Colonic mucosa (tissue), 4 donors: ENCODE results near the gene USP34. TPM values are rescaled to one million over a fixed set of nuclear protein-coding genes. Genes with fewer than 3 reads are reported as not detected.

Experiments used
- DNase-seq: peaks from one replicate; pipeline ENCODE4 v3.0.0-alpha.2; 2020
- H3K27ac ChIP-seq: fragments of 200-600 bp; one replicate; pipeline ENCODE4 v1.8.0; 2021
- H3K27me3 ChIP-seq: fragments of 200-600 bp; one replicate; pipeline ENCODE4 v1.8.0; 2021
- H3K36me3 ChIP-seq: fragments of 200-600 bp; one replicate; pipeline ENCODE4 v1.8.0; 2021
- H3K4me1 ChIP-seq: fragments of 200-600 bp; one replicate; pipeline ENCODE4 v1.8.0; 2021; ENCODE audit warnings: mild to moderate bottlenecking
- H3K4me3 ChIP-seq: fragments of 200-600 bp; one replicate; pipeline ENCODE4 v1.8.0; 2021
- H3K9ac ChIP-seq, 2 donors: one replicate each; pipeline ENCODE4 v1.7.0; 2013; ENCODE audit warnings: control low read depth in 2 of 2, low read depth in 2 of 2, low read length in 2 of 2
- H3K9me3 ChIP-seq: fragments of 200-600 bp; one replicate; pipeline ENCODE4 v1.8.0; 2021
- intact Hi-C: fragments of 100-400 bp; cut with DNase I; formaldehyde crosslinking; loops from one replicate; pipeline ENCODE4 v1.14.1; 2022
- total RNA-seq, 2 donors: library from RNA; stranded (reverse); fragmentation: NEBNext Ultra II Directional in 1 of 2; extraction: Animal tissue kit (Norgen Biotek cat#: 25700) in 1 of 2; gene quantifications; one replicate each; pipeline ENCODE4 v1.2.1, GENCODE V29; 2021
- TF ChIP-seq, protein P1 (sequence below): fragments of 200-600 bp; IDR thresholded peaks from one replicate; pipeline ENCODE4 v1.8.0; 2022; ENCODE audit warnings: antibody characterized with exemption, mild to moderate bottlenecking
- donor health status: healthy.
- donor health status: DM: no; HTN: no; CAD: no.
- donor health status: DM: no; HTN: no; CAD: no.

The USP34 gene
- total RNA-seq, 2 donors from 2014 or later: 70.8 to 76.3 TPM

DNA sequence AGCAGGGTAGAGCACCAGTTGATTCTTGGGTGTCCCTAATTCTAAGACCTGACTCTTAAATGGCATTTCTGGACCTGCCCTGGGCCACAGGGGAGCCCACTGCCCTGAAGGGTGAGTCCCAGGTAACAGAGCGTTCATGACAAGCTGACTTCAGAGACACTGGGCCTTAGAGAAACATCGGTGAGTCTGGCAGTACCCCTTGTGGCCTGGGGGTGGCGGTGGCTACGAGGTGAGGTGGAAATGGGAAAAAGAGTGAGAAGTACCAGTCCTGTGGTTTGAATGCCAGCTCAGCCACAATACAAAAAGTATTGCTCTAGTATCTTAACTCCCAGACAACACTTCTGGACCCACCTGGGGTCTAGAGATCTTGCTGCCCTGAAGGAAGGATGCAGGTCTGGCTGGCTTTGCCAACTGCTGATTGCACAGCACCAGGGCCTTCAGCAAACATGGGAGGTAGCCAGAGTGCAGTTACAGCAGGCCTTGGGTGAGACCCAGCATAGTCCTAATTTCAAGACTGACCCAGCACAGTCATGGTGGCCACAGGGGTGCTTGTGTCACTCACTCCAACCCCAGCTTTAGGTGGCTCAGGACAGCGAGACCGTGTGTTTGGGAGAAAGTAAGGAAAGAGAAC lies 44.5 kb downstream of the USP34 start:
- no peak overlapping the region for H3K27ac ChIP-seq
- H3K9me3 ChIP-seq: no peaks in the 10 kb centered on the region
- H3K27me3 ChIP-seq: no peaks in the 10 kb centered on the region
- no peaks in the 10 kb centered on the region for H3K36me3 ChIP-seq
- H3K9ac ChIP-seq: no peak overlapping the region
- H3K4me1 ChIP-seq: no peaks in the 10 kb centered on the region
- intact Hi-C loops: no loop called here
- no peak overlapping the region for H3K4me3 ChIP-seq
- DNase-seq: peak; percentile 71
- TF ChIP-seq, protein P1, sequence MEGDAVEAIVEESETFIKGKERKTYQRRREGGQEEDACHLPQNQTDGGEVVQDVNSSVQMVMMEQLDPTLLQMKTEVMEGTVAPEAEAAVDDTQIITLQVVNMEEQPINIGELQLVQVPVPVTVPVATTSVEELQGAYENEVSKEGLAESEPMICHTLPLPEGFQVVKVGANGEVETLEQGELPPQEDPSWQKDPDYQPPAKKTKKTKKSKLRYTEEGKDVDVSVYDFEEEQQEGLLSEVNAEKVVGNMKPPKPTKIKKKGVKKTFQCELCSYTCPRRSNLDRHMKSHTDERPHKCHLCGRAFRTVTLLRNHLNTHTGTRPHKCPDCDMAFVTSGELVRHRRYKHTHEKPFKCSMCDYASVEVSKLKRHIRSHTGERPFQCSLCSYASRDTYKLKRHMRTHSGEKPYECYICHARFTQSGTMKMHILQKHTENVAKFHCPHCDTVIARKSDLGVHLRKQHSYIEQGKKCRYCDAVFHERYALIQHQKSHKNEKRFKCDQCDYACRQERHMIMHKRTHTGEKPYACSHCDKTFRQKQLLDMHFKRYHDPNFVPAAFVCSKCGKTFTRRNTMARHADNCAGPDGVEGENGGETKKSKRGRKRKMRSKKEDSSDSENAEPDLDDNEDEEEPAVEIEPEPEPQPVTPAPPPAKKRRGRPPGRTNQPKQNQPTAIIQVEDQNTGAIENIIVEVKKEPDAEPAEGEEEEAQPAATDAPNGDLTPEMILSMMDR: peak; percentile 86

DNA sequence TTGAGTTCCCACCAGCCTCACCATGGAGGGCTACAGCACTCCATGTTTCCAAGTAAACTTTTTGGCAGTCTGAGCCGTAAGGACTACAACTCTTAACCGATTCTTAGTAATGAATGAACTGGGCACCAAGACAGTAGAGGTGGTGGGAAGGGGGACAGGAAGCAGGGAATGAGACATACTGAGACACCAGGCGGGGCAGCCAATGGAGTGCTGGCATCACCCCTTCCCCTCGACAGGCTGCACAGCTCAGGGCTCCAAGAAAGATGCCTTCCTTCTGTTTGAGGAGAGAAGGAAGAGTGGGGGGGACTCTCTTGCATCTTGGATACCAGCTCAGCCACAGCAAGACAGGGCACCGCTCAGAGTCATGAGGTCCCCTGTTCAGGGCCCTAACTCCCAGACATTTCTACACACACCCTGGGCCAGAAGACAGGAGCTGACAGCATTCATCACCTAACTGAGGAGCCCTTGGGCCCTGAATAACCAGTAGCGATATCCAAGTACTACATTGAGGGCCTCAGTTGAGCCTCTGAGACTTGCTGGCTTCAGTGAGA lies 45.2 kb downstream of the USP34 start:
- no peaks in the 10 kb centered on the region for H3K9me3 ChIP-seq
- no peaks in the 10 kb centered on the region for H3K27me3 ChIP-seq
- no peak overlapping the region for H3K9ac ChIP-seq
- H3K4me1 ChIP-seq: no peaks in the 10 kb centered on the region
- no peak overlapping the region for H3K4me3 ChIP-seq
- DNase-seq: no peak
- intact Hi-C loops: no loop called here
- no peaks in the 10 kb centered on the region for H3K36me3 ChIP-seq
- TF ChIP-seq, protein P1: no peak
- no peak overlapping the region for H3K27ac ChIP-seq

DNA sequence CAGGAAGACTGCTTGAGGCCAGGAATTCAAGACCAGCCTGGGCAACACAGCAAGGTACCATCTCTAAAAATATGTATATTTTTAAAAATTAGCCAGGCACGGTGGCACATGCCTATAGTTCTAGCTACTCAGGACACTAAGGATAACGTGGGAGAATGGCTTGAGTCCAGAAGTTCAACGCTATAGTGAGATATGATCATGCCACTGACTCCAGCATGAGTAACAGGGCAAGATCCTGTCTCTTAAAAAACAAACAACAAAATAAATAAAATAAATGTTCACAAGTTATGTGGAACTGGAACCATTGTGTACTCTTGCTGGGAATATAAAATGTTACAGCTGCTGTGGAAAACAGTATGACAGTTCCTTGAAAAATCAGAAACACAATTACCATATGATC lies 47.2 kb downstream of the USP34 start:
- TF ChIP-seq, protein P1: no peak
- no peak overlapping the region for H3K9ac ChIP-seq
- intact Hi-C loops: no loop called here

DNA sequence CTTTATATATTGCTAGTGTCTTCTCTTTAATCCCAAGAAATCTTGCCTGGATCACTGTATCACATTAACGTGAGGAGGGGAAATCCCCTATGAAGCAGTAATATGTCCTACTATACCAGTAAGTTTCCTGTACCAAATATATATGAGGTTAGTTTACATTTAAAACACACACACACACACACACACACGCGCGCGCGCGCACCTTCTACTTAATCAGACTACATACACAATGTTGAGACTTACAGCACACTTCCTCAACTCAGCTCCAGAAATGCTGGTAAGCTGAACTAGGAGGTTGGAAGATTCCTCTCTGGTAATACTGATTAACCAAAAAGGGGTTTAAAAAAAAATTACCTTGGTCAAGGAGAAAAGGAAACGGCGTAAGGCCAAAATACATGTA lies 49.3 kb downstream of the USP34 start:
- no peak for DNase-seq
- H3K36me3 ChIP-seq: no peaks in the 10 kb centered on the region
- H3K4me3 ChIP-seq: no peak overlapping the region
- H3K9ac ChIP-seq: no peak overlapping the region
- no peaks in the 10 kb centered on the region for H3K9me3 ChIP-seq
- H3K4me1 ChIP-seq: no peaks in the 10 kb centered on the region
- no peaks in the 10 kb centered on the region for H3K27me3 ChIP-seq
- H3K27ac ChIP-seq: no peak overlapping the region
- TF ChIP-seq, protein P1: no peak
- intact Hi-C loops: no loop called here

More for the DNA sequence above, 47.2 kb downstream of the USP34 start:
- Histone ChIP-seq H3K4me1 (no peaks in the 10 kb centered on the region), H3K9me3 (no peaks in the 10 kb centered on the region), H3K27me3 (no peaks in the 10 kb centered on the region), H3K4me3 (no peak overlapping the region), H3K36me3 (no peaks in the 10 kb centered on the region), H3K27ac (no peak overlapping the region)
- no peak for DNase-seq

DNA sequence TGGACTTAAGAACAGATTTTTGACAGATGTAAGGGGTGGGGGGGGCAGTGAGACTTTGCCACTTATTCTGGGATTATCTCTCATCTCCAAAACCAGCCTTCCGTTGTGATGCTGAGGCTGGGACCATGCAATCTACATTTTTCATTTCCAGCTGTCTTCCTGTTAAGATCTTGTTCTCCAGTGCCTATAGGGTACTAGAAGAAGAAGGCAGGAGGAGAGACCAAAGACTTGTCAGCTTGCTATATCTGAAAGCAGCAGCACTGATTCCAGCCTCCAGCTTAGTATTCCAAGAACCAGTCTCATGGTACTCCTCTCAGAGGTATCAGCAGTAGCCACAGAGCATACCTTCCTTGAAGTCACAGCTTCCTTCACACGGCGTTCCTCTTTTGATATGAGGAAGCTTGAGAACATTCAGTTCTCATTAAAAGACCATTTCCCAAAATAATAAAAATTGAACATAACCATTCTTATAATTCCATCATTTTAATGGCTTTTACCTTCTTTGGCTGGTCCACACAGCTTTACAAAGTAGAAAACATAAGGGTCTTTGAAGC lies 49.8 kb downstream of the USP34 start:
- Histone ChIP-seq H3K27me3 (no peaks in the 10 kb centered on the region), H3K9ac (no peak overlapping the region), H3K4me1 (no peaks in the 10 kb centered on the region), H3K36me3 (no peaks in the 10 kb centered on the region), H3K4me3 (no peak overlapping the region), H3K9me3 (no peaks in the 10 kb centered on the region), H3K27ac (no peak overlapping the region)
- DNase-seq: no peak
- TF ChIP-seq, protein P1: no peak
- intact Hi-C loops: no loop called here
